Activated naive CD4-positive, alpha-beta T cell (primary cell): Measurements from ENCODE around the gene SYTL3.
"Not testable (repeated sequence)": the region's sequence is repeated elsewhere in the genome, so short reads cannot be mapped to it uniquely, and the experiment has no call there.

ENCODE experiments used
- DNase-seq, 4 experiments: peaks; one replicate each; lab custom pipeline; 2025; lab: John Stamatoyannopoulos, UW

The SYTL3 gene

DNA sequence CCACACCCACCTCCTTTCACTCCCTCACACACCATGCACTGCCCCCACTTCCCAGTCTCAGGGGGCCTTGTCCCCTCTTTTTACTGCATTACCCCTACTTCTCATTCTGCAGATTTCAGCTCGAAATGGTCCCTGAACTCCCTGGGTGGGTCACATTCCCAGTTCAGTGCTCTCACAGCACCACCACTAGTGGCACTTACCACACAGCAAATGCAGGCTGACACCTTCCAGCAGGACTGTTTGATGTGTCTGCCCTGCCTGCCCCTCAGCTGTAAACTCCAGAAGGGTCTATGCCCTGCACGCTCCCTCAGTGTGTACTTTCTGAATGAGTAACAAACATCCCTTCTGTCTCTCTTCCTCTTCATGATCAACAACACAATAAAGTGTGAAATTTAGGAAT, 9.3 kb upstream of the SYTL3 start:
- DNase-seq: no peak

DNA sequence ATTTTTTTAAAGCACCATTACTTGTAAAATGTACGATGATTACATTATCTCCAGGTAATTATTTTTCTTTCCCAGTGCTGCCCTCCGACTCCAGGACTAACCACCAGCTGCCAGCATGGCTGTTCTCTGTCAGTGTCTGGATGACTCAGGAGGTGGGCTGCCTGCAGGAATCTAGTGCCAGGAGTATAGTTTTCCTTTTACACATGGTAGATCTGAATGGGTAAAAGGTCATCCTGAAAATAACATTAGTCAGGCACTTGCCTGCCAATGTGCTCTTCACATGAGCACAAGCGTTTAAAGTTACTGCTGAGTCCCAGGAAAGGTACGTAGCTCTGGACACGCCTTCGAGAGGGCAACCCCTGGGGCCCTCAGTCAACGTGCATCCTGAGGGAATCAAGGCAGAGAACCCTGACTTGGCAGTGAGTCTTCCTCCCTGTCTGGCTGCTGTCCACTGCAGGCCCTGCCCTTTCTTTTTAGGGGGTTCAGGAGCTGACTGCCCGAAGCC, 7.7 kb upstream of the SYTL3 start:
- DNase-seq: no peak

DNA sequence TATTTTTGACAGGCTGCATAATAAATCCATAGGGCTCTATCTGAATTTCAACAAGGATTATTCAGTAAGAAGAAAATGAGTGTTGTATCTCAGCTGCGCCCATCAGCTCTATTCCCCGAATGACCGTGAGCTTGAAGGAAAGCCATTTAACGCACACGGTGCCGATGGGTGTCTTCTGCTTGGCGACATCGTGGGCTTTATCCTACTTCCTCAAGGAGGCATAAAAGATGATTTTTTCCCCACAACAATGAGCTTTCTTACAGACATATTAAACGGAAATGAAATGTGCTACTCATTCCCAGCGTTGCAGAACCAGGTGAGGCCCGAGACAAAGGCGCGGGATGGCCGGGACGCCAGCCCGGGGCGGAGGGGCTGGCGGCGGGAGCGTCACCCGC, 6.0 kb upstream of the SYTL3 start:
- DNase-seq: no peak

DNA sequence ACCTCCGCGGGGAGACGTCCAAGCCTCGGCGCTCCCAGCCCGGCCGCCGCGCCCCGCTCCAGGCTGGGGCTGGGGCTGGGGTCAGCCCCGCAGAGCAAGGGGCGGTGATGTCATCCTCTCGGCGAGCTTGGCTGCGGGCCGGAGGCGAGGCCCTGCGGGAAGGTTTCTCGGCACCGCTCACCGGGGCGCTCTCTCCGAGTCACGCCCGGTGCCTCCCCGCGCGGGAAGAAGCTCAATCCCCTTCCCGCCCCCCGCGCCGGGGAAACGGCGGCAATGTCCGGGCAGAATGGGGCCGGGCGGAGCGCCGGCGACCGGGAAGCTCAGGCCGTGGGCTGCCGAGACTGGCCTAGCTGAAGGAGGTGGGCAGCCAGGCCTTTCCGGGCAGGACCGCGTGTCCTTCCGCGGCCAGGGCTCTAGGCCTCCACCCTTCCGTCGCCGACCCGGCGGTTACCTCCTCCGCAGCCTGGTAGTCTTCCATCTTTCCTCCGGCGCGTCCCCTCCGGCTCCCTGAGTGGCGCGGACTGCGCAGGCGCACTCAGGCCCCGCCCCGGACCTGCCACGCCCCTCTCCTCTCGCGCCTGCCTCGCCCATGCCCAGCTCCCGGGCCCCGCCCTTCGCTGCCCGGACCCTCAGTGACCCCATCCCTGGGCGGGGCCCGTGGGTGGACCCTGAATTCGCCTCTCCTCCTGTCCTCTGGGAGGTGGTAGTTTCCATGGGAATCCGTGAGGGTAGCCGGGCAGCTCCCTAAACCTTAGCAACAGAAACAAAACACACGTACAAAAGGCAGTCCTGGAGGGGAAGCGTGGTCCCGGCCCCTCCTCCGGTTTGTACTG, 5.4 kb upstream of the SYTL3 start, which contains the start of gene DYNLT1:
TSS of gene DYNLT1 (minus strand) at position 513 of the 833 bp plus-strand sequence. CDS start at position 478, 35 bp downstream.
- peak; percentile 72 to 82 (median 76) for DNase-seq

DNA sequence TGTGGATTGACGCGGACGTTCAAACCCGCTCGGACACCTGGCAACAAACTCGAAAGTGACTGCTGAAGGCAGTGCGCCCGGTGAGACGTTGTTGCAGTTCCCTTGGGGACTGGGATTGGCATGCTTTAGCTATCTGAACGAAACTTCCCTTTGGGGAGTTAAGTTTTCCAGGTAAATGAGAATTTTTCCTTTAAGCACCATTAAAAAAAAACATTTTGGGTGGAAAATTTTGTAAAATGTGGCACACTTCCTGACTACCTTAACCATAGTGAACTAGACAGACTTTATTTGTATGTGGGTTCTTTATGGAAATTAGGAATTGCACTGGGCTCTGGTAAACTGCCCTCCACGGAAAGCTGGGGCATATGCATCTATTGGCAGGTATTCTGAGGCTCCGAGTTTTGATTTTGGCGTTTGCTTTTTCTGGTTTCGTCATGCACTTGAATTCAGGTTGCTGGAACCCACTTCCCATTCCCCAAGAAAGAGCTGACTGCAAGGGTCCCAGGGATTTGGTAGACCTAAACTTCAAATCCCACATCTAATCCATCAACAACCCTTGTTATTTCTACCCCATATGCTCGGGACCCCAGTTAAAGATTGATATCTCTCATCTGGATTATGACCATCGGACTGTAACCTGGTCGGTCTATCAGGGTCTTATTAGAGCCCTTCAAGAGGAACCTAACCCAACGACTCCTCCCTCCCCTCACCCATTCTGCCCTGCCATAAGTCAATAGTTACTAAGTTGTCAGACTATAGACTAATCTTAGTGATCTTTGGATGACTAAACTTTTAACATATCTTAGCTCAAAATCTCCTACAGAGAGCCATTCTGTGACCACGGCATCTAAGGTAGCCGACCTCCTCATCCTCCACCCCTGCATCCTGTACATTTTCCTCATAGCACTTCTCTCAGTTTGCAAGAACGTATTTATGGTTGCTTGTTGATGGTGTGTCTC, 4.5 kb upstream of the SYTL3 start:
- DNase-seq: no peak

DNA sequence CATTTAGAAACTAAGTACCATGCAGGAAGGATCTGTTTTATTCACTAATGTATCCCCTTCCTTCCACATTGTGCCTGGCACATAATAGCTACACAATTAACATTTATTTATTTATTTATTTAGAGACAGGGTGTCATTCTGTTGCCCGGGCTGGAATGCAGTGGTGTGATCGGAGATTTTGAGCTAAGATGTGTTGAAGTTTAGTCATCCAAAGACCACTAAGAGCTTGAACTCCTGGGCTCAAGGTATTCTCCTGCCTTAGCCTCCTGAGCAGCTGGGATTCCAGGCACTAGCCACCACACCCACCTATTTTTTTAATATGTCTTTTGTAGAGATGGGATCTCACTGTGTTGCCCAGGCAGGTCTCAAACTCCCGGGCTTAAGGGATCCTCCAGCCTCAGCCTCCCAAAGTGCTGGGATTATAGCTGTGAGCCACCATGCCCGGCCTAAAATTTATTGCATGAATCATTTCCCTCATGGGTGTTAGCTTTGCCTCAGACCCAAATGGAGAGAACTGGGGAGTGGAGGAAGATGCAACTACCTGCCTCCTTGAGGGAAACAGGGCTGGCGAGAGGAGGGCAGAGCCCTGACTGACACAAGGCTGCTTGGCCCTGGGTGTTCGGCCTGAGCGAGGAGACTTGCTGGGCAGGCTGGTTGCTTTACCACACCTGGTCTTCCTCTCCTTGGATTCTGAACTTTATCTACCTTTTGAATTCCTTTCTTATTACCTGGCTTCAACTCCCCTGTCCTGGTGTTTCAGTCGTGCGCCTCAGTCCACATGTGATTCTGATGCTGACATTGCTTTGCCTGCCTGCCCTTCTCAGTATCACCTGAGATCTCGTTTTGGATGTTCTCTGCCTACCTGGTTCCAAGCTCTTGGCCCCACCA, 3.6 kb upstream of the SYTL3 start:
- DNase-seq: no peak

DNA sequence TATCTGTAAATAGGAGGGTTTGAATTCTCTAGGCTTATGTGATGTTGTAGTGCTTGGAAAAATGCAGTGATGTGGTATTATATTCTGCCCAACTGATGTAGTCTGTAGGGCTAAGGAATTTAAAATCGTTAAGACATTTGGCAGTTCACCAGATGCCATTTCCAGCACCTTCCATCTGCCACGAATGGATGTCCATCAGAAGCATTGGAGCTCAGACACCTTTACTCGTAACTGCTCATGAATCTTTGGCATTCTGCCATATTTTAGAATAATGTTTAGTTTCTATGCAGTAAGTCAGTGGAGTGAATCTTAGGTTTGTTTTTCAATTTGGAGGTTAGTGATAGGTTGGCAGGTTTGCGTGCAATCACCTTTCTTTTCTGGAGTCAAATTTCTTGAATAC, 2.4 kb upstream of the SYTL3 start:
- no peak for DNase-seq

DNA sequence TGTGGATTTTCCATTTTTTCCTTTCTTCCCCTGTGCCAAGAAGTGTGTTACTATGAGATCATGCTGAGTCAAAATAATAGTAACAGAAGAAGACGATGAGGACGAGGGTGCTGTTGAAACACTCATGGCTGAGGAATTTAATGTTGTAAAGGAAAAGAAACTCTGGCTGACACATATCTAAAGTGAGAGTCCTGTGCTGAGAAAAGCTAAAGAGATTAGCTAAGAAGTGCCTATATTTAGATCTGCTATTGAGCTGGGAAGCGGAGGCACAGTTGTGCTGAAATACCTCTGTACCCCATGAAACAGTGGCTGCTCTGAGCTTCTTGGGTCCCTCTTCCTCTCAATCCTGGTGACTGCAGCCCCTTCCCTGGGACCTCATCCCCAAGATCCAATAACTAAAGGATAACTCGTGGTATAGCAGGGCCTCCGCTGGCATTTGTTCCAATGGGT, 1.1 kb upstream of the SYTL3 start:
- no peak for DNase-seq

DNA sequence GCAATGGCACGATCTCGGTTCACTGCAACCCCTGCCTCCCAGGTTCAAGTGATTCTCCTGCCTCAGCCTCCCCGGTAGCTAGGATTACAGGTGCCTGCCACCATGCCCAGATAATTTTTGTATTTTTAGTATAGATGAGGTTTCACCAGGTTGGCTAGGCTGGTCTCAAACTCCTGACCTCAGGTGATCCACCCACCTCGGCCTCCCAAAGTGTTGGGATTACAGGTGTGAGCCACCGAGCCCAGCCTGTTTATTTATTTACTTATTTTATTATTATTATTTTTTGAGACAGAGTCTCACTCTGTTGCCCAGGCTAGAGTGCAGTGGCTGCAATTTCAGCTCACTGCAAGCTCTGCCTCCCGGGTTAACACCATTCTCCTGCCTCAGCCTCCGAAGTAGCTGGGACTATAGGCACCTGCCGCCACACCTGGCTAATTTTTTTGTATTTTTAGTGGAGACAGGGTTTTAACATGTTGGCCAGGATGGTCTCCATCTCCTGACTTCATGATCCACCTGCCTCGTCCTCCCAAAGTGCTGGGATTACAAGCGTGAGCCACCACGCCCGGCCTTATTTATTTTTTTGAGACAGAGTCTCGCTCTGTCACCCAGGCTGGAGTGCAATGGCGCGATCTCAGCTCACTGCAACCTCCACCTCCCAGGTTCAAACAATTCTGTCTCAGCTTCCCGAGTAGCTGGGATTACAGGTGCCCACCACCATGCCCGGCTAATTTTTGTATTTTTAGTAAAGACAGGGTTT, 2.3 kb downstream of the SYTL3 start:
- DNase-seq: not testable (repeated sequence)

DNA sequence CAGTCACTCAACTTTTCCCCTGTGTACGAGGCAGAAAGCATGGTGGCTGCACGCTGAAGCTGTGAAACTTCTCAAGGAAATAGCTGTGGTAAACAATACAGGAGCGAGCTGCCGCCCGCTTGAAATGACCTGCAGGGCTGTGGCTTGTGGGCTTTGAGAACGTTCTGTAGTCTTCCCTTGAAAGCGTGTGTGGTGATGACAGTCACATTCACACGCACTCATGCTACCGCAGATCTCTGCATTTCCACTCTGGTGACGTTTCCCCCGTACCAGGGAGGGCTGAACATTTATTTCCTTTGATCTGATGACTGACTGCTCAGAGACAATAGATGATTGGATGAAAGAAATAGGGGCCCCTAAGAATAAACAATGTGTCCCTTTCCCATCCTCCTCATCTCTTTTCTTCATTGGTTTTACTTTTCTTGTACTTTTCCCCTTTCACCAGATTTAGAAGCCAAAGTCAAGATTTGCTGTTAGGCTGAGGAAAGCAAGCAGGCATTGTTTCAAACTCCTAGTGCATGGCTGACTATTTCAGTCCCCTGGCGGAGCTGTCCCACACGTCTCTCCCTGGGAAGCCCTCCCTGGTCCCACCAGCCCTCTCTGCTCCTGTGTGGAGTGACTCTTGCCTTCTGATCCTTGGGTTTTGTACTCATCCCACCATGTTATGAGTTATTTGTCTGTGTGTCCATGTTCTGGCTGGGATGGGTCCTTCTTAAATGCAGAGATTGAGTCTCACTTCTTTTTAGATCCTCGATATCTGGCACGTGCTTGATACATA, 3.9 kb downstream of the SYTL3 start:
- DNase-seq: peak; percentile 45 to 74 (median 61)

DNA sequence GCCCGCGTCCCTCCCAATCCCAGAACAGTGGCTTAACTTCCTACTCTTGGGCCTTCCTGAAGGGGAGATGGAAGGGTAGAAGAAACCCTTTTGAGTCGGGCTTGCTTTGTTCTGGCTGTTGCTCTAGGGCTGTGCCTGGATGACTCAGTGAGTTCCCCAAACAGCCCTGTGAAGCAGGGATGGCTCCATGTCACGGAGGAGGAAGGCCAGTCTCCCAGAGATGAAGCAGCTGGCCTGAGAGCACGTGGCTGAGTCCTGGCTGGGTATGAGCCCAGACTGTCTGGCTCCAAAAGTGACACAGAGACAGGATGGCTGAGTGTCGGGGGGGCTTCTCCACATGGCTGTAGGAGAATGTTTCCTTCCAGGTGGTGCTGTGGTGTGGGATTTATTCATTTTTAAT, 4.6 kb downstream of the SYTL3 start:
- no peak for DNase-seq

DNA sequence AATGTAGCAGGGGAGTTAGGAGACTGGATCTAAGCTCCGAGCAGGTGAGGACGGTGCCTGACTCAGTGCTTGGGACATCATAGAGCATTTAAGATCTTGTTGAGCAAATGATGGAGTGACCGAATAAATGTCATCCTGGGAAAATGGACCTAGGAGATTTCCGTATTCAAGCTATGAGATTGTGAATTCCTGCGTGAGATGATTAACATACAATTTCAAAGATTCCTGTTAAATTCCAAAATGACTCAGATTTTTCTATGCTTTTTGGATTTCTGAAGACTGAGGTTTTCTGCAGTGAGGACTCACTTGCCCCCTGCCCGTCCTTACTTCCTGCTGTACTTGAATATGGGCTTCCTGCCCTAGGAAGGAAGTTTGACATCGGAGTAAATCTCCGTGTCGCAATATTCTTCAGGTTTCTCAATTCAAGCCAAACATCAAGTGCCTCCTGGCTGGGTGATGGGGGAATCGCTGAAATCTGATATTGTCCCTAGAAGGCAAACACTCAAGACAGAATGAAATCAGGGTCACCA, 5.2 kb downstream of the SYTL3 start:
- no peak for DNase-seq

DNA sequence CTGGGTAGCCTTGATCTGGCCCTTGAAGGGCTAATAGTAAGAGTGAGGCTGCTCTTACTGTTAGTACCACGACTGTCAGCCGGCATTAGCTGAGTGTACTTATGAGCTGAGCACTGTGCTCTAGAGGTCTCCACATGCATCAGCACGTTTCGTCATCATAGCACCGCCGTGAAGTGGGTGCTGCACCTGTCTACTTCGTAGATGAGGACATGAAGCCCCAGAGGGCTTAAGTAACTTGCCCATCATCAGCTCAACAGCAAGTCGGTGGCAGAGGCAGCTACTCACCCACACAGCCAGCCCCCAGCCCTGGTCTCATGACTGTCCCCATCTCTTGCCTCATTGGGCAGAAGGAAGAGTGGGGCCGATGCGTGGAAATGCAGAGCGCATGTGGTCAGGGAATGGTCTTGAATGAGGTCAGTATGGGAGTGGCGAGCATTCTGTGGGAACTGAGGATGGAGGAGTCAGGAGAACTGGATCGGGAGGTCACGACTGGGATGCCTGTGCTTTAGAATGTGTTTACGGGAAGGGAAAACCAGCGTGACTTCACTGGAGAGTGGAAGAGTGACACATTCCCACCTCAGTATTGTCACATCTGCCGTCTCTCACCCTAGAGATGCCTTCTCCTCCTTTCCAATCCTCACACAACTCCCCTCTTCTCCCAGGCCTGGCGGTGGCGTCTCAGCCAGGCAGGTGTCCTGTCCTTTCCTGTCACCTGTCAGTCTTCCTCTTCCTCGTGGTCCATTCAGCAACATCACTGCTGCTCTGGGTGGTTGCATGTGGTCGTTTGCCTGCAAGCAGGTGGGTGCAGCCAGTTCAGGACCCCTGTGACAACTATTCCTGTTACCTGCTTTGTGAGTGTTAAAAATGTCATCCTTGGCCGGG, 6.0 kb downstream of the SYTL3 start:
- no peak for DNase-seq

DNA sequence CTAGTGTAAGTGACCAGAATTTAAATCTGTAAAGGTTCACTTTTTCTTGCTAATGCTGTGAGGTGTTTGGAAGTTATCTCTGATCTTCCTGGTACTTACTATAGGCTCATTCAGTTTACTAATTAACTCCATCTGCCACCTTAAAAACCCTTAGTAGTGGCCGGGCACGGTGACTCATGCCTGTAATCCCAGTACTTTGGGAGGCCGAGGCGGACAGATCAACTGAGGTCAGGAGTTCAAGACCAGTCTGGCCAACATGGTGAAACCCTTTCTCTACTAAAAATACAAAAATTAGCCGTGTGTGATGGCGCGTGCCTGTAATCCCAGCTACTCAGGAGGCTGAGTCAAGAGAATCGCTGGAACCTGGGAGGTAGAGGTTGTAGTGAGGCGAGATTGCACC, 7.1 kb downstream of the SYTL3 start:
- DNase-seq: not testable (repeated sequence)

DNA sequence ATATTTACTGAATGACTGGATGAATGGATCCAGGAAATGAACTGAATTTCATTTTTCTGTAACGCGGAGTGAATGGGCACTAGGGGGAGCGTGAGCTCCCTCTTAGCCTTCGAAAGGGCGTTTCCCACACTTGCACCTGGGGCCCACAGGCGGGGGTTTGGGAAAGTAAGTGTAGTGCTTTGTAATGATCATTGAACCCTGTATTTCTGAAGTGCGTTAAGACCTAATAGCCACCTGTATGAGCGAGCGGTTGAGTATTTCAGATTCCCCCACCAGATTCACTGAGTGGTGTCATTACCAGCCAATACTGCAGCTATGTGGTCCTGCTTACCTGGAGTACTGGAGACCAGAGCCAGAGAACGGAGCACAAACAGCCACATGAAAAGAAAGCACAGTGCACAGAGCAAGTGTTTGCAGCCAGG, 10.5 kb downstream of the SYTL3 start:
- peak in 1 of 4 experiments; percentile 20 for DNase-seq

DNA sequence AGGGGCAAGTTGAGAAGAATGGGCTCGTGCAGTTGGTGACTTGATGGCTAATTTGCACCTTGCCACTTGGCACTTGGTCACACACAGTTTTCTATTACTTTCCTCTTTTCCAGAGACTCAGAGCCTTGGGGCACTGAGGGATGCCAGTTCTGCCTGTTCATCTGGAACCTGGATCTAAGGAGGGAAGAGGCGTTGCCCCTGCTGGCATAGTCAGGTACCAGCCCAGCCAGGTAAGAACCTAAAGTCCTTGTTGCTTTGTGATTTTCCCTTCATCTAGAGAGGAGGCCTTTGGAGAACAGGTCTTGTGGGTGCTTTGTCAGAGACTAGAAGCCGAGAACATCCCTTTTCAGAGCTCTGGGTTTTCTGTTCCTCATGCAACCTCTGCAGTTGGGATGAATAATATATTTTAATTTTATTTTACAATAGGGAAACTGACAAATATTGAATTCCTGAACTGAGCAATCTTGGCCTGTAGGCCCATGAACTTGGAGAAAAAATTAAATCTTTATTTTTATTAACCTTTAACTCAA, 11.4 kb downstream of the SYTL3 start:
- no peak for DNase-seq

DNA sequence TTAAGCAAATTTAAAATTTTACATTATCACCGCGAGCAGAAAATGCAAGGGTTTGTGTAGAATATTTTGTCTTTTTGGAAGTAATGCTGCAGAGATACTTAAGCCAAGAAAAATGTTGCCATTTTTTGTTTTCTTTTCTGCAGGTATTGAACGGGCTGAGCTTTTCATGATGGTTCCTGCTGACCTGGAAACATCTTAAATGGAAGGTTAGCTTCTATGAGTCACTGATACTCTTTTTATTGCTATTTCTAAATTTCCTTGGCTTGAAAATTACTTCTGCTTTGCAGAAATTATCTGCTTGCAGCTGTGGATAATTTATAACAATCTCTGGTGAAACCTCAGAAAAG, 12.7 kb downstream of the SYTL3 start:
- no peak for DNase-seq

DNA sequence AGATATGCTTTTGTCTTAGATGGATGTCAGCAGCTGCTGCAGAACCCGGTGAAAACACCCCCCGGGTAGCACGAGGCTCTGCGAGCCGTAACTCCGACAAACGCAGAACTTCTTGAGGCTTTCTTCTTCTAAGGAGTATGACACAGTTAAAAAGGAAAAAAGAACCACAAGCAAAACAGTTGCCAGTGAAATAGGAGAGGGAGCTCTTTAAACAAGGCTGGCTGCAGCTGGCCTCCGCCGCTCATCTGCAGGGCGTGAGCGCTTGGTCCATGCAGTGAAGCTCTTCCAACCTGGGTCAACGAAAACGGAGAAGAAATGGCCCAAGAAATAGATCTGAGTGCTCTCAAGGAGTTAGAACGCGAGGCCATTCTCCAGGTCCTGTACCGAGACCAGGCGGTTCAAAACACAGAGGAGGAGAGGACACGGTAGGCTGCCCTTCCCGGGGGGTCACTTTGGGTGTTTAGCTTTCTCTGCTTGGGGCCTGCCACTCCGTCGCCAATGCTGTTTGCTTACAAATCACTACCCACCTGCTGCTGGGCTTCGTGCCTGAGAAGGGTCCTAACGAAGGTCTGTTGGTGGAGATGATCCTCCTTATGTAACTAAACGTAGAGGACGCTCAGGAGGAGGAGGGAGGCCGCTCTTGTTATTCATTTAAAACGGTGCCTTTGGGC, 13.2 kb downstream of the SYTL3 start:
- DNase-seq: no peak
